K562 (cell line): ENCODE results near the gene TJP2. TPM values are rescaled to one million over a fixed set of nuclear protein-coding genes. Genes with fewer than 3 reads are reported as not detected.

ENCODE experiments used
- CTBP1 ChIP-seq: fragments of 450-650 bp; IDR thresholded peaks from 2 replicates; pipeline ENCODE4 v1.6.1; 2016; ENCODE audit warnings: borderline replicate concordance
- NR4A1 ChIP-seq, 2 experiments: fragments of 250-450 bp in 1 of 2; fragments of 450-650 bp in 1 of 2; sonication (Bioruptor Pico) in 1 of 2; IDR thresholded peaks; 2 replicates each; pipeline versions ENCODE4 v1.4.0 to v1.6.1; 2016 to 2020; ENCODE audit warnings: mild to moderate bottlenecking in 2 of 2, missing compliant biosample characterization in 1 of 2, missing genetic modification characterization in 1 of 2, moderate library complexity in 1 of 2
- RAD21 ChIP-seq, 2 experiments: fragments of 250-450 bp in 1 of 2; fragments of 450-650 bp in 1 of 2; sonication (Bioruptor Pico) in 1 of 2; formaldehyde crosslinking in 1 of 2; IDR thresholded peaks in 1 of 2; conservative IDR thresholded peaks in 1 of 2; 2 replicates each; pipeline versions ENCODE4 v1.4.0 to v1.8.0; 2020 to 2022; ENCODE audit warnings: mild to moderate bottlenecking in 2 of 2, moderate library complexity in 1 of 2
- RBM39 ChIP-seq: fragments of 200-400 bp; formaldehyde crosslinking; optimal IDR thresholded peaks from 2 replicates; pipeline ENCODE3; 2018; ENCODE audit warnings: low read depth, low read length
- ZNF12 ChIP-seq: sonication (generic); formaldehyde crosslinking; IDR thresholded peaks from 2 replicates; pipeline ENCODE4 v1.4.0; 2020; ENCODE audit warnings: mild to moderate bottlenecking, missing genetic modification reagents
- polyA plus RNA-seq, 8 experiments: library from polyadenylated mRNA; depleted of rRNA in 4 of 8; stranded (reverse) in 5 of 8; unstranded in 3 of 8; fragments of >200 nt; fragmentation: Nextera tagmentation in 2 of 8; fragmentation: Illumina TruSeq in 1 of 8; extraction: Ambion mirVana in 2 of 8; extraction: Trizol in 1 of 8; gene quantifications; 2 replicates each; pipeline versions ENCODE4 v1.2.1 to v1.2.3, GENCODE V29; 2011 to 2014; ENCODE audit warnings: inconsistent platforms in 1 of 8, missing spikeins in 1 of 8
- total RNA-seq, 7 experiments: library from RNA; depleted of rRNA in 6 of 7; stranded (reverse); fragments of >200 nt in 6 of 7; fragmentation: Illumina TruSeq in 2 of 7; extraction: Trizol in 2 of 7; gene quantifications; 2 replicates each; pipeline versions ENCODE4 v1.2.1 to v1.2.3, GENCODE V29; 2011 to 2021; ENCODE audit warnings: low replicate concordance in 1 of 7
- TF ChIP-seq, protein P1 (sequence below): fragments of 450-650 bp; IDR thresholded peaks from 2 replicates; pipeline ENCODE4 v1.6.1; 2018; ENCODE audit not compliant: partially characterized antibody
- TF ChIP-seq, protein P2 (sequence below): fragments of 450-650 bp; IDR thresholded peaks from 2 replicates; pipeline ENCODE4 v1.6.1; 2017; ENCODE audit warnings: antibody characterized with exemption, mild to moderate bottlenecking
- TF ChIP-seq, protein P3 (sequence below): fragments of 150-350 bp; IDR thresholded peaks from 2 replicates; pipeline ENCODE4 v1.6.1; 2014; ENCODE audit warnings: low read depth, mild to moderate bottlenecking, low read length, borderline replicate concordance
- TF ChIP-seq, protein P4 (sequence below), 2 experiments: fragments of 450-650 bp; IDR thresholded peaks; 2 replicates each; pipeline ENCODE4 v1.6.1; 2016
- TF ChIP-seq, protein P5 (sequence below): fragments of 450-650 bp; formaldehyde crosslinking; IDR thresholded peaks from 2 replicates; pipeline ENCODE4 v1.4.0; 2020; ENCODE audit warnings: mild to moderate bottlenecking, moderate library complexity

TJP2 gene
- total and polyA plus RNA-seq, 9 of the 15 experiments (the other 6 are each of a cell fraction or from before 2014, with no cell fraction given), result 4.0 to 24.1 (median 16.8) TPM

DNA sequence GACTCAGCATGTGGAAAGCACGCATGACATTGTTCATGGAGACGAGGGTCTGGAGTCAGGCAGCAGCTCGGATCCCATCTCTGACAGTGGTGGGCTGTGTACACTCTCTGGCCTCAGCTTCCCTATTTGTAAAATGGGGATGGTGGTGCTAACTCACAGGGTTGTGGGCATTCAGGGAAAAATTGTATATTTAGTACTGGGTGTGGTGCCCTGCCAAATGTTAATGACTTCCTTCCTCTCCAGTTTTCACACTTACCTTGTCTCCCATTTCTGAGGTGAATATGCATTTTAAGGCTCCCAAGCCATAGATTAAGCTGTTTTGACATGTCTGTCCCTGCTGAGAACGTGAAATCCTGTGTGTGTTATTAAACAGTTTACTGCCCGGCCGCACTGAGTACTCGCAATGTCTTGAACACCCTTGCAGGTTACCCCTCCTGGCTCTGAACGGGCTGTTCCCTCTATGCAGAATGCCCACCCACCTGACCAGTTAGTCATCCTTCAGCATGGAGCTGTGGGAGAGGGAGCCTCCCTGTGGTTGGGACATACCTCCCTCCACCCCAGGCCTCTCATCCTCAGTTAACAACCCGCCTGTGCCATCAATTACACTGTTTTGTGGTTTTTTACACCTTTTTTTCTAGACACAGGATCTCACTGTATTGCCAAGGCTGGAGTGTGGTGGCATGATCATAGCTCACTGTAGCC is 25.8 kb downstream of the TJP2 start (continued):
- TF ChIP-seq, protein P1, sequence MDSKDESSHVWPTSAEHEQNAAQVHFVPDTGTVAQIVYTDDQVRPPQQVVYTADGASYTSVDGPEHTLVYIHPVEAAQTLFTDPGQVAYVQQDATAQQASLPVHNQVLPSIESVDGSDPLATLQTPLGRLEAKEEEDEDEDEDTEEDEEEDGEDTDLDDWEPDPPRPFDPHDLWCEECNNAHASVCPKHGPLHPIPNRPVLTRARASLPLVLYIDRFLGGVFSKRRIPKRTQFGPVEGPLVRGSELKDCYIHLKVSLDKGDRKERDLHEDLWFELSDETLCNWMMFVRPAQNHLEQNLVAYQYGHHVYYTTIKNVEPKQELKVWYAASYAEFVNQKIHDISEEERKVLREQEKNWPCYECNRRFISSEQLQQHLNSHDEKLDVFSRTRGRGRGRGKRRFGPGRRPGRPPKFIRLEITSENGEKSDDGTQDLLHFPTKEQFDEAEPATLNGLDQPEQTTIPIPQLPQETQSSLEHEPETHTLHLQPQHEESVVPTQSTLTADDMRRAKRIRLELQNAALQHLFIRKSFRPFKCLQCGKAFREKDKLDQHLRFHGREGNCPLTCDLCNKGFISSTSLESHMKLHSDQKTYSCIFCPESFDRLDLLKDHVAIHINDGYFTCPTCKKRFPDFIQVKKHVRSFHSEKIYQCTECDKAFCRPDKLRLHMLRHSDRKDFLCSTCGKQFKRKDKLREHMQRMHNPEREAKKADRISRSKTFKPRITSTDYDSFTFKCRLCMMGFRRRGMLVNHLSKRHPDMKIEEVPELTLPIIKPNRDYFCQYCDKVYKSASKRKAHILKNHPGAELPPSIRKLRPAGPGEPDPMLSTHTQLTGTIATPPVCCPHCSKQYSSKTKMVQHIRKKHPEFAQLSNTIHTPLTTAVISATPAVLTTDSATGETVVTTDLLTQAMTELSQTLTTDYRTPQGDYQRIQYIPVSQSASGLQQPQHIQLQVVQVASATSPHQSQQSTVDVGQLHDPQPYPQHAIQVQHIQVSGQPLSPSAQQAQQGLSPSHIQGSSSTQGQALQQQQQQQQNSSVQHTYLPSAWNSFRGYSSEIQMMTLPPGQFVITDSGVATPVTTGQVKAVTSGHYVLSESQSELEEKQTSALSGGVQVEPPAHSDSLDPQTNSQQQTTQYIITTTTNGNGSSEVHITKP, result no peak
- TF ChIP-seq, protein P2, sequence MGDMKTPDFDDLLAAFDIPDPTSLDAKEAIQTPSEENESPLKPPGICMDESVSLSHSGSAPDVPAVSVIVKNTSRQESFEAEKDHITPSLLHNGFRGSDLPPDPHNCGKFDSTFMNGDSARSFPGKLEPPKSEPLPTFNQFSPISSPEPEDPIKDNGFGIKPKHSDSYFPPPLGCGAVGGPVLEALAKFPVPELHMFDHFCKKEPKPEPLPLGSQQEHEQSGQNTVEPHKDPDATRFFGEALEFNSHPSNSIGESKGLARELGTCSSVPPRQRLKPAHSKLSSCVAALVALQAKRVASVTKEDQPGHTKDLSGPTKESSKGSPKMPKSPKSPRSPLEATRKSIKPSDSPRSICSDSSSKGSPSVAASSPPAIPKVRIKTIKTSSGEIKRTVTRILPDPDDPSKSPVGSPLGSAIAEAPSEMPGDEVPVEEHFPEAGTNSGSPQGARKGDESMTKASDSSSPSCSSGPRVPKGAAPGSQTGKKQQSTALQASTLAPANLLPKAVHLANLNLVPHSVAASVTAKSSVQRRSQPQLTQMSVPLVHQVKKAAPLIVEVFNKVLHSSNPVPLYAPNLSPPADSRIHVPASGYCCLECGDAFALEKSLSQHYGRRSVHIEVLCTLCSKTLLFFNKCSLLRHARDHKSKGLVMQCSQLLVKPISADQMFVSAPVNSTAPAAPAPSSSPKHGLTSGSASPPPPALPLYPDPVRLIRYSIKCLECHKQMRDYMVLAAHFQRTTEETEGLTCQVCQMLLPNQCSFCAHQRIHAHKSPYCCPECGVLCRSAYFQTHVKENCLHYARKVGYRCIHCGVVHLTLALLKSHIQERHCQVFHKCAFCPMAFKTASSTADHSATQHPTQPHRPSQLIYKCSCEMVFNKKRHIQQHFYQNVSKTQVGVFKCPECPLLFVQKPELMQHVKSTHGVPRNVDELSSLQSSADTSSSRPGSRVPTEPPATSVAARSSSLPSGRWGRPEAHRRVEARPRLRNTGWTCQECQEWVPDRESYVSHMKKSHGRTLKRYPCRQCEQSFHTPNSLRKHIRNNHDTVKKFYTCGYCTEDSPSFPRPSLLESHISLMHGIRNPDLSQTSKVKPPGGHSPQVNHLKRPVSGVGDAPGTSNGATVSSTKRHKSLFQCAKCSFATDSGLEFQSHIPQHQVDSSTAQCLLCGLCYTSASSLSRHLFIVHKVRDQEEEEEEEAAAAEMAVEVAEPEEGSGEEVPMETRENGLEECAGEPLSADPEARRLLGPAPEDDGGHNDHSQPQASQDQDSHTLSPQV, result 0 out of 2 replicates have a peak, but pooled peaks have one; percentile 20
- TF ChIP-seq, protein P3, sequence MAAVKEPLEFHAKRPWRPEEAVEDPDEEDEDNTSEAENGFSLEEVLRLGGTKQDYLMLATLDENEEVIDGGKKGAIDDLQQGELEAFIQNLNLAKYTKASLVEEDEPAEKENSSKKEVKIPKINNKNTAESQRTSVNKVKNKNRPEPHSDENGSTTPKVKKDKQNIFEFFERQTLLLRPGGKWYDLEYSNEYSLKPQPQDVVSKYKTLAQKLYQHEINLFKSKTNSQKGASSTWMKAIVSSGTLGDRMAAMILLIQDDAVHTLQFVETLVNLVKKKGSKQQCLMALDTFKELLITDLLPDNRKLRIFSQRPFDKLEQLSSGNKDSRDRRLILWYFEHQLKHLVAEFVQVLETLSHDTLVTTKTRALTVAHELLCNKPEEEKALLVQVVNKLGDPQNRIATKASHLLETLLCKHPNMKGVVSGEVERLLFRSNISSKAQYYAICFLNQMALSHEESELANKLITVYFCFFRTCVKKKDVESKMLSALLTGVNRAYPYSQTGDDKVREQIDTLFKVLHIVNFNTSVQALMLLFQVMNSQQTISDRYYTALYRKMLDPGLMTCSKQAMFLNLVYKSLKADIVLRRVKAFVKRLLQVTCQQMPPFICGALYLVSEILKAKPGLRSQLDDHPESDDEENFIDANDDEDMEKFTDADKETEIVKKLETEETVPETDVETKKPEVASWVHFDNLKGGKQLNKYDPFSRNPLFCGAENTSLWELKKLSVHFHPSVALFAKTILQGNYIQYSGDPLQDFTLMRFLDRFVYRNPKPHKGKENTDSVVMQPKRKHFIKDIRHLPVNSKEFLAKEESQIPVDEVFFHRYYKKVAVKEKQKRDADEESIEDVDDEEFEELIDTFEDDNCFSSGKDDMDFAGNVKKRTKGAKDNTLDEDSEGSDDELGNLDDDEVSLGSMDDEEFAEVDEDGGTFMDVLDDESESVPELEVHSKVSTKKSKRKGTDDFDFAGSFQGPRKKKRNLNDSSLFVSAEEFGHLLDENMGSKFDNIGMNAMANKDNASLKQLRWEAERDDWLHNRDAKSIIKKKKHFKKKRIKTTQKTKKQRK, result no peak
- TF ChIP-seq, protein P4, sequence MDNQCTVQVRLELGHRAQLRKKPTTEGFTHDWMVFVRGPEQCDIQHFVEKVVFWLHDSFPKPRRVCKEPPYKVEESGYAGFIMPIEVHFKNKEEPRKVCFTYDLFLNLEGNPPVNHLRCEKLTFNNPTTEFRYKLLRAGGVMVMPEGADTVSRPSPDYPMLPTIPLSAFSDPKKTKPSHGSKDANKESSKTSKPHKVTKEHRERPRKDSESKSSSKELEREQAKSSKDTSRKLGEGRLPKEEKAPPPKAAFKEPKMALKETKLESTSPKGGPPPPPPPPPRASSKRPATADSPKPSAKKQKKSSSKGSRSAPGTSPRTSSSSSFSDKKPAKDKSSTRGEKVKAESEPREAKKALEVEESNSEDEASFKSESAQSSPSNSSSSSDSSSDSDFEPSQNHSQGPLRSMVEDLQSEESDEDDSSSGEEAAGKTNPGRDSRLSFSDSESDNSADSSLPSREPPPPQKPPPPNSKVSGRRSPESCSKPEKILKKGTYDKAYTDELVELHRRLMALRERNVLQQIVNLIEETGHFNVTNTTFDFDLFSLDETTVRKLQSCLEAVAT (IDR thresholded peaks at IDR 0.05), result no peak
- TF ChIP-seq ZNF12 (CRISPR knock-in tag), result no peak
- TF ChIP-seq CTBP1, result 0 out of 2 replicates have a peak, but pooled peaks have one; percentile 14
- no peak for TF ChIP-seq RBM39
- TF ChIP-seq NR4A1 (CRISPR knock-in tag; IDR thresholded peaks at IDR 0.05), result no peak
- peak; percentile 26; the same call in 1 of the 2 replicates for TF ChIP-seq NR4A1 (tag; IDR thresholded peaks at IDR 0.05)
- TF ChIP-seq, protein P5, sequence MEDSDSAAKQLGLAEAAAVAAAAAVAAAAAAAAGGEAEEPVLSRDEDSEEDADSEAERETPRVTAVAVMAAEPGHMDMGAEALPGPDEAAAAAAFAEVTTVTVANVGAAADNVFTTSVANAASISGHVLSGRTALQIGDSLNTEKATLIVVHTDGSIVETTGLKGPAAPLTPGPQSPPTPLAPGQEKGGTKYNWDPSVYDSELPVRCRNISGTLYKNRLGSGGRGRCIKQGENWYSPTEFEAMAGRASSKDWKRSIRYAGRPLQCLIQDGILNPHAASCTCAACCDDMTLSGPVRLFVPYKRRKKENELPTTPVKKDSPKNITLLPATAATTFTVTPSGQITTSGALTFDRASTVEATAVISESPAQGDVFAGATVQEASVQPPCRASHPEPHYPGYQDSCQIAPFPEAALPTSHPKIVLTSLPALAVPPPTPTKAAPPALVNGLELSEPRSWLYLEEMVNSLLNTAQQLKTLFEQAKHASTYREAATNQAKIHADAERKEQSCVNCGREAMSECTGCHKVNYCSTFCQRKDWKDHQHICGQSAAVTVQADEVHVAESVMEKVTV (CRISPR knock-in tag), result no peak
- peak in 1 of 2 experiments; percentile 36; a peak in 1 of 4 replicates for TF ChIP-seq RAD21 (CRISPR knock-in tag; conservative IDR thresholded peaks at IDR 0.05 in 1 of 2, IDR thresholded peaks at IDR 0.05 in 1 of 2)
